ENCODE results near the gene CACNG4. TPM values are rescaled to one million over a fixed set of nuclear protein-coding genes. Genes with fewer than 3 reads are reported as not detected.

The CACNG4 gene
- total RNA-seq, 1 experiment from 2014 or later = not detected

- H4K20me1 ChIP-seq (ENCODE audit: insufficient read depth) = no peaks in the 10 kb centered on the region
- no peak overlapping the region for H3K27ac ChIP-seq (ENCODE audit: low read depth, low read length)
- H3K9me3 ChIP-seq (ENCODE audit: control insufficient read depth in 1 of 2, insufficient read depth in 1 of 2, low read depth in 1 of 2, low read length in 2 of 2) = no peaks in the 10 kb centered on the region
- intact Hi-C loops (cut with micrococcal nuclease) = no loop called here
- RAD21 ChIA-PET (ENCODE audit: low non-redundant PET in 1 of 2, low total read pairs in 2 of 2, uncharacterized antibody in 2 of 2, unreplicated experiment in 2 of 2) = no interaction called here
- peaks cover 0 to 16% of the 10 kb centered on the region in 2 experiments; a peak in 1 of 4 replicates for H3K4me1 ChIP-seq (ENCODE audit: control insufficient read depth in 1 of 2, insufficient read depth in 2 of 2, low read length in 2 of 2)
- H3K9me2 ChIP-seq (ENCODE audit: insufficient read depth) = no peaks in the 10 kb centered on the region
- no peak overlapping the region for H3K4me2 ChIP-seq (ENCODE audit: low read length)
- H3K4me3 ChIP-seq (replicated peaks in 1 of 2; ENCODE audit: low read depth in 1 of 2, low read length in 2 of 2) = no peak overlapping the region
- ATAC-seq (no peak; the same call in 1 of the 2 replicates), DNase-seq (ENCODE audit: low read depth, low spot score) (no peak)
- no peaks in the 10 kb centered on the region for H3K36me3 ChIP-seq (ENCODE audit: control insufficient read depth in 1 of 2, insufficient read depth in 2 of 2, low read length in 2 of 2)
- no peaks in the 10 kb centered on the region for H3K79me2 ChIP-seq (ENCODE audit: insufficient read depth, low read length)
- no TSS peak for BruUV-seq (replicated peaks)
- CTCF ChIA-PET = interaction anchor here (0.6 kb wide), 1 partner anchor 859 kb away, joined by 3 read pairs; no protein-coding TSS in a partner anchor
- no peak overlapping the region for H2AFZ ChIP-seq (ENCODE audit: low read depth, low read length, poor library complexity, severe bottlenecking)
- POLR2A ChIA-PET = no interaction called here
- TF ChIP-seq ZBTB33 (IDR thresholded peaks at IDR 0.05; ENCODE audit: extremely low read depth, insufficient replicate concordance, low read length) = no peak
- TF ChIP-seq SIN3A (IDR thresholded peaks at IDR 0.05; ENCODE audit: low read depth) = no peak
- TF ChIP-seq POLR2A (IDR thresholded peaks at IDR 0.05; ENCODE audit: borderline replicate concordance, extremely low read depth, insufficient read depth, insufficient read length) = no peak
- no peak for TF ChIP-seq ZFX (IDR thresholded peaks at IDR 0.05)
- TF ChIP-seq SRF (IDR thresholded peaks at IDR 0.05; ENCODE audit: low read depth) = no peak
- TF ChIP-seq JUND (IDR thresholded peaks at IDR 0.05) = no peak
- no peak for TF ChIP-seq FOSL1 (IDR thresholded peaks at IDR 0.05; ENCODE audit: low read depth)
- no peak for TF ChIP-seq POLR2AphosphoS5 (IDR thresholded peaks at IDR 0.05; ENCODE audit: low read depth, low read length)
- no peaks in the 10 kb centered on the region for H3K27me3 ChIP-seq (ENCODE audit: insufficient read depth, low read length)
- no peak overlapping the region for H3K9ac ChIP-seq (ENCODE audit: low read length)
Observed at GRCh38 chr17:66944351-66945146, 20.0 kb upstream of the CACNG4 start.

Data from HCT116 (cell line).